Small intestine (tissue), 7 donors: ENCODE measurements around the gene COL26A1. TPM values are rescaled to one million over a fixed set of nuclear protein-coding genes. Genes with fewer than 3 reads are reported as not detected.
"Not testable (repeated sequence)": the region's sequence is repeated elsewhere in the genome, so short reads cannot be mapped to it uniquely, and the experiment has no call there.

ENCODE experiments used
- DNase-seq, 2 donors: peaks; one replicate each; pipeline versions ENCODE4 v3.0.0 to v3.0.0-alpha.2; 2013
- FAIRE-seq: peaks from 2 replicates; lab custom pipeline; 2012; peaks lifted over from hg19 to GRCh38; lab: Jason Lieb, UNC
- H3K27ac ChIP-seq, 3 donors: one replicate each; pipeline ENCODE4 v1.5.1; 2013; ENCODE audit warnings: low read length in 2 of 3, mild to moderate bottlenecking in 2 of 3, control low read depth in 1 of 3, inconsistent platforms in 1 of 3, low read depth in 1 of 3, moderate library complexity in 1 of 3
- H3K27me3 ChIP-seq, 3 donors: one replicate each; pipeline ENCODE4 v1.6.1; 2013; ENCODE audit warnings: low read length in 3 of 3, inconsistent platforms in 1 of 3; ENCODE audit not compliant: control insufficient read depth in 3 of 3, insufficient read depth in 3 of 3
- H3K36me3 ChIP-seq, 3 donors: one replicate each; pipeline ENCODE4 v1.6.1; 2013; ENCODE audit warnings: low read length in 3 of 3, inconsistent platforms in 1 of 3, low read depth in 1 of 3, mild to moderate bottlenecking in 1 of 3, moderate library complexity in 1 of 3; ENCODE audit not compliant: control insufficient read depth in 3 of 3, insufficient read depth in 2 of 3
- H3K4me1 ChIP-seq, 3 donors: one replicate each; pipeline ENCODE4 v1.6.1; 2013; ENCODE audit warnings: low read length in 2 of 3, inconsistent platforms in 1 of 3, low read depth in 1 of 3, mild to moderate bottlenecking in 1 of 3, moderate library complexity in 1 of 3; ENCODE audit not compliant: control insufficient read depth in 3 of 3, insufficient read depth in 2 of 3
- H3K4me3 ChIP-seq, 3 donors: one replicate each; pipeline ENCODE4 v1.5.1; 2013; ENCODE audit warnings: low read length in 3 of 3, control low read depth in 1 of 3, inconsistent platforms in 1 of 3, low read depth in 1 of 3, mild to moderate bottlenecking in 1 of 3, moderate library complexity in 1 of 3
- H3K9me3 ChIP-seq, 2 donors: one replicate each; pipeline ENCODE4 v1.6.1; 2013; ENCODE audit warnings: low read depth in 1 of 2, low read length in 1 of 2; ENCODE audit not compliant: control insufficient read depth in 2 of 2, insufficient read depth in 1 of 2
- WGBS, 3 donors: extraction: QIAGEN DNeasy Blood & Tissue Kit; methylation state at CpG; one replicate each; pipeline ENCODE4 v1.1.7; 2013; 5-methylcytosine and 5-hydroxymethylcytosine counted together
- polyA plus RNA-seq, 4 donors: library from polyadenylated mRNA; stranded (reverse) in 3 of 4; unstranded in 1 of 4; fragments of 200-250 nt in 3 of 4; fragments of 120-200 nt in 1 of 4; gene quantifications; one replicate each; pipeline versions ENCODE4 v1.2.1 to v1.2.3, GENCODE V29; 2013
- donor health status: healthy with polysubstance abuse.
- donor health status: control.
- donor health status: control.
- donor health status: Bipolar disorder and iron deficiency.
- donor health status: healthy.

COL26A1 gene
- polyA plus RNA-seq, 4 donors = 0.10 to 0.12 TPM; not detected in 2

DNA sequence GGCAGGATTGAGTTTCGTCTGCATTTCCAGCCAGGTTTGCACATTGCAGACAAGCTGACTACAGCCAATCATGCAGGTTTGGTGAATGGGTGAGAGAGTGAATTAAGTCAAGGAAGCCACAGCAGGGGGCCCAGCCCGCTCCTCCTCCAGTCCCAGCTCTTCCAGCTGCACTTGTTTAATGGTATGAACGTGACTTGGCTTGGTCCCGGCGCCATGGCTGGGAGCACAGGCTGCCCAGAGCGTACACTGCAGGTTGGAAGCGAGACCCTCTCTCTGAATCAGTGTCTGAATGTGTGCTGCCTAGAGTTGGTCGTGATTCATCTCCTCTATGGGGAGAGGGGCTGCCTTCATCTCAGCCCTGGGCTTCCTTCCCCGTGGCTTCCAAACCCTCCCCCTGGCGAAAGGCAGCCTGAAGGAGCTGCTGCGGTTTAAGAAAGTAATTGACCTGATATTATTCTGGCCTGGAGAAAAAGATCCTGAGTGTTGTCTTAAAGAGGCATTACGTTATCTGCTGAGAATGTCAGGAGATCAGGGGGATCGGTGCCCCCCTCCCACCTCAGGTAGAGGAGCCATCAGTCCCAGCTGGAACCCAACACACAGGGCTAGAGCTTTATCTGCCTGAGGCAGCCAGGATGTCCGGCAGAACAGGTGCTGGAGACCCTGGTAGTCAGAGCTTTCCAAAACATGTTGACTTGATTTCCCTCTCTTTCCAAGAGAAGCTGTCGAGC is 132.1 kb downstream of the COL26A1 start:
- Histone ChIP-seq H3K27me3 (no peaks in the 10 kb centered on the region), H3K4me3 (no peak overlapping the region), H3K9me3 (peaks cover 0 to 4% of the 10 kb centered on the region in 2 donors), H3K36me3 (no peaks in the 10 kb centered on the region), H3K4me1 (no peaks in the 10 kb centered on the region), H3K27ac (no peak overlapping the region)
- 52 to 61% (median 61%) methylated on average over 15 of the region's 15 CpGs for WGBS, 3 donors
- FAIRE-seq (no peak), DNase-seq (no peak)

DNA sequence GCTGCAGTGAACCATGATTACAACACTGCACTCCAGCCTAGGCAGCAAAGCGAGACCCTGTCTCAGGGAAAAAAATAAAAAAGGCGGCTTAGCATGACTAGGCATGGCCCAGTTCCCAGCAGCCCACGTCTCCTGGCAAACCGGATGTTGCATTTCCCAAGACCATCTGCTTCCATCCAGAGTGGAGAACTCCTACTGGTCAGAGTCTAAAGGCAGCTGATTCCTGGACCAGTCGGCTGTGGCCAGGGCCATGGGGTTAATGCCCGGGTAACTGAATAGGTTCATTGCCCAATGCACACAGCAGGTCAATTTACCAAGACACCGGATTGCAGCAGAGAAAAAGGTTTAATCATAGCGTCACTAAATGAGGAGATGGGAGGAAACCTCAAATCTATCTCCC is 133.3 kb downstream of the COL26A1 start:
- H3K36me3 ChIP-seq = no peaks in the 10 kb centered on the region
- FAIRE-seq (no peak), DNase-seq (no peak)
- 72 to 80% (median 78%) methylated on average over 8 of the region's 8 CpGs for WGBS, 3 donors
- no peak overlapping the region for H3K4me3 ChIP-seq
- no peaks in the 10 kb centered on the region for H3K27me3 ChIP-seq
- no peak overlapping the region for H3K27ac ChIP-seq
- H3K4me1 ChIP-seq = no peaks in the 10 kb centered on the region
- peaks cover 0 to 3% of the 10 kb centered on the region in 2 donors for H3K9me3 ChIP-seq

DNA sequence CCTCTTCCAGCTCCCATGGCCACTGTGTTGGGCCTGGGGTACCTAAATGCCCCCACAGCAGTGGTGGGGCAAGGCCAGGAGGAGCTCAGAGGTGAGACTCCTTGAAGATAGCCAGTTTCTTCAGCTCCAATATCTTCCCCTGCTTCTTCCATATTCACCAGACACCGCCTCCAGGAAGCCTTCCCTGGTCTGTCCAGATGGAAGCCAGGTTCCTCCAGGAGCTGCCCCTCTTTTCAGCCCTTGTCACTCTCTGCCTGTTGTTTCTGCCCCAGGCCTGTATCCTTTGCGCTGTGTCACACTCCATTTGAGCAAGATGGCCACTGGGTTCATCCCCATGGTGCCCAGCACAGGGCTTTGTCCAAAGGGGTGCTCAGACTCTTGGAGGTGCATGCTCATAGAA is 138.7 kb downstream of the COL26A1 start:
- H3K4me1 ChIP-seq = no peaks in the 10 kb centered on the region
- H3K27ac ChIP-seq = no peak overlapping the region
- H3K9me3 ChIP-seq = no peaks in the 10 kb centered on the region
- 86 to 95% (median 93%) methylated on average over 2 of the region's 2 CpGs for WGBS, 3 donors
- FAIRE-seq = no peak
- H3K4me3 ChIP-seq = no peak overlapping the region
- H3K27me3 ChIP-seq = no peaks in the 10 kb centered on the region
- no peak for DNase-seq
- no peaks in the 10 kb centered on the region for H3K36me3 ChIP-seq

GRCh38 chr7:101502466-101503098 is 139.9 kb downstream of the COL26A1 start:
- Histone ChIP-seq H3K4me1 (no peaks in the 10 kb centered on the region), H3K36me3 (no peaks in the 10 kb centered on the region), H3K4me3 (no peak overlapping the region), H3K27ac (no peak overlapping the region), H3K9me3 (no peaks in the 10 kb centered on the region), H3K27me3 (peaks cover 0 to 6% (median 0%) of the 10 kb centered on the region in 3 donors)
- FAIRE-seq = no peak
- 78 to 85% (median 84%) methylated on average over 9 of the region's 9 CpGs for WGBS, 3 donors
- no peak for DNase-seq

DNA sequence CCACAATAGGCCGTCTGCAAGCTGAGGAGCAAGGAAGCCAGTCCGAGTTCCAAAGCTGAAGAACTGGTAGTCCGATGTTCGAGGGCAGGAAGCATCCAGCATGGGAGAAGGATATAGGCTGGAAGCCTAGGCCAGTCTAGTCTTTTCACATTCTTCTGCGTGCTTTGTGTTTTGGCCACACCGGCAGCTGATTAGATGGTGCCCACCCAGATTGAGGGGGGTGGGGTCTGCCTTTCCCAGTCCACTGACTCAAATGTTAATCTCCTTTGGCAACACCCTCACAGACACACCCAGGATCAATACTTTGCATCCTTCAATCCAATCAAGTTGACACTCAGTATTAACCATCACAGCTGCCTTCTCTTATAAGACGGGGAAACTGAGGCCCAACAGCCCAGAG is 142.8 kb downstream of the COL26A1 start:
- not testable (repeated sequence) for H3K36me3 ChIP-seq, H3K9me3 ChIP-seq, DNase-seq, H3K27me3 ChIP-seq, H3K4me3 ChIP-seq, H3K4me1 ChIP-seq, H3K27ac ChIP-seq, FAIRE-seq
- 77 to 88% (median 80%) methylated on average over 7 of the region's 7 CpGs for WGBS, 3 donors

GRCh38 chr7:101506531-101506930 is 143.9 kb downstream of the COL26A1 start:
- no peak overlapping the region for H3K4me3 ChIP-seq
- no peak for FAIRE-seq
- H3K36me3 ChIP-seq = no peaks in the 10 kb centered on the region
- WGBS, 3 donors = 54 to 71% (median 55%) methylated on average over 5 of the region's 5 CpGs
- H3K27ac ChIP-seq = no peak overlapping the region
- H3K4me1 ChIP-seq = peaks cover 0 to 3% (median 0%) of the 10 kb centered on the region in 3 donors
- H3K9me3 ChIP-seq = no peaks in the 10 kb centered on the region
- H3K27me3 ChIP-seq = peaks cover 0 to 9% (median 0%) of the 10 kb centered on the region in 3 donors
- no peak for DNase-seq

DNA sequence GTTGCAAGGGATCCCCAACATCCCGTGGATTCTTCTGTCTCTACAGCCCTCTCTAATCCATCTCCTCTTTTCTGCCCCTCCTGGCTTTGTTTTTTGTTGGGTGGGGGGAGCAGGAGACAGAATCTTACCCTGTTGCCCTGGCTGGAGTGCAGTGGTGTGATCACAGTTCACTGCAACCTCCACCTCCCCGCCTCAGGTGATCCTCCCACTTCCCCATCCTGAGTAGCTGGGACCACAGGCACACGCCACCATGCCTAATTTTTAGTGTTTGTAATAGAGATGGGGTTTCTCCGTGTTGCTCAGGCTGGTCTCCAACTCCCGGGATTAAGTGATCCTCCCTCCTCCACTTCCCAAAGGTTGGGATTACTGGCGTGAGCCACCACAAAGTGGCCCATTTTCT is 144.7 kb downstream of the COL26A1 start:
- Histone ChIP-seq H3K4me3 (no peak overlapping the region), H3K36me3 (no peaks in the 10 kb centered on the region), H3K27ac (no peak overlapping the region), H3K27me3 (peaks cover 0 to 9% (median 0%) of the 10 kb centered on the region in 3 donors), H3K9me3 (no peaks in the 10 kb centered on the region), H3K4me1 (peaks cover 0 to 3% (median 0%) of the 10 kb centered on the region in 3 donors)
- DNase-seq = no peak
- WGBS, 3 donors = 21 to 38% (median 37%) methylated on average over 6 of the region's 6 CpGs
- FAIRE-seq = no peak

GRCh38 chr7:101507791-101508252 is 145.1 kb downstream of the COL26A1 start:
- DNase-seq (peak; percentile 16 to 74), FAIRE-seq (no peak)
- Histone ChIP-seq H3K36me3 (no peaks in the 10 kb centered on the region), H3K4me3 (no peak overlapping the region), H3K9me3 (no peaks in the 10 kb centered on the region), H3K27me3 (peaks cover 0 to 9% (median 0%) of the 10 kb centered on the region in 3 donors), H3K4me1 (peaks cover 0 to 3% (median 0%) of the 10 kb centered on the region in 3 donors), H3K27ac (no peak overlapping the region)
- WGBS, 3 donors = 29 to 31% (median 29%) methylated on average over 9 of the region's 9 CpGs
